Aorta (tissue), 5 donors: ENCODE results near the gene DPEP2. TPM values are rescaled to one million over a fixed set of nuclear protein-coding genes. Genes with fewer than 3 reads are reported as not detected.

ENCODE experiments used
- ATAC-seq: fragments of 200-7000 bp; cut with Tn5 transposase; one replicate; pipeline ENCODE4 v1.9.1; 2022; ENCODE audit warnings: moderate library complexity; ENCODE audit not compliant: low FRiP score
- DNase-seq, 2 donors: peaks; one replicate each; pipeline ENCODE4 v3.0.0-alpha.2; 2020
- H3K27ac ChIP-seq, 2 donors: one replicate each; pipeline ENCODE4 v1.5.1; 2013; ENCODE audit warnings: low read length in 2 of 2, mild to moderate bottlenecking in 2 of 2, moderate library complexity in 2 of 2, control low read depth in 1 of 2, inconsistent platforms in 1 of 2, low read depth in 1 of 2
- H3K27me3 ChIP-seq, 2 donors: one replicate each; pipeline ENCODE4 v1.6.1; 2013; ENCODE audit warnings: control low read depth in 1 of 2, low read length in 1 of 2, mild to moderate bottlenecking in 1 of 2, moderate library complexity in 1 of 2; ENCODE audit not compliant: insufficient read depth in 2 of 2, control insufficient read depth in 1 of 2
- H3K36me3 ChIP-seq, 2 donors: one replicate each; pipeline ENCODE4 v1.6.1; 2013; ENCODE audit warnings: control low read depth in 1 of 2, low read length in 1 of 2, mild to moderate bottlenecking in 1 of 2; ENCODE audit not compliant: insufficient read depth in 2 of 2, control insufficient read depth in 1 of 2
- H3K4me1 ChIP-seq, 2 donors: one replicate each; pipeline ENCODE4 v1.6.1; 2013; ENCODE audit warnings: low read length in 2 of 2, control low read depth in 1 of 2, mild to moderate bottlenecking in 1 of 2, moderate library complexity in 1 of 2; ENCODE audit not compliant: insufficient read depth in 2 of 2, control insufficient read depth in 1 of 2
- H3K4me3 ChIP-seq, 2 donors: one replicate each; pipeline ENCODE4 v1.5.1; 2013; ENCODE audit warnings: low read length in 2 of 2, control low read depth in 1 of 2, mild to moderate bottlenecking in 1 of 2
- H3K9me3 ChIP-seq: one replicate; pipeline ENCODE4 v1.6.1; 2013; ENCODE audit warnings: mild to moderate bottlenecking, low read length; ENCODE audit not compliant: control insufficient read depth
- WGBS, 2 donors: extraction: QIAGEN DNeasy Blood & Tissue Kit; methylation state at CpG; one replicate each; pipeline ENCODE4 v1.1.7; 2013; 5-methylcytosine and 5-hydroxymethylcytosine counted together
- intact Hi-C, 2 donors: fragments of 100-400 bp; cut with DNase I; formaldehyde crosslinking; loops; one replicate each; pipeline versions ENCODE4 v1.14.2 to v1.15.0; 2022
- polyA plus RNA-seq, 2 donors: library from polyadenylated mRNA; stranded (reverse); fragments of 200-250 nt; gene quantifications; one replicate each; pipeline ENCODE4 v1.2.3, GENCODE V29; 2013
- total RNA-seq, 2 donors: library from RNA; stranded (reverse); fragmentation: NEBNext Ultra II Directional; extraction: Animal tissue kit (Norgen Biotek cat#: 25700); gene quantifications; one replicate each; pipeline ENCODE4 v1.2.1, GENCODE V29; 2021
- donor health status: healthy with polysubstance abuse.
- donor health status: Bipolar disorder and iron deficiency.
- donor health status: DM: no; HTN: no; CAD: no.
- donor health status: DM: no; HTN: no; CAD: no.
- donor health status: DM: yes; HTN: yes; CAD: no.

DPEP2 gene
- total and polyA plus RNA-seq, 4 donors: 1.0 to 10.4 (median 1.9) TPM

DNA sequence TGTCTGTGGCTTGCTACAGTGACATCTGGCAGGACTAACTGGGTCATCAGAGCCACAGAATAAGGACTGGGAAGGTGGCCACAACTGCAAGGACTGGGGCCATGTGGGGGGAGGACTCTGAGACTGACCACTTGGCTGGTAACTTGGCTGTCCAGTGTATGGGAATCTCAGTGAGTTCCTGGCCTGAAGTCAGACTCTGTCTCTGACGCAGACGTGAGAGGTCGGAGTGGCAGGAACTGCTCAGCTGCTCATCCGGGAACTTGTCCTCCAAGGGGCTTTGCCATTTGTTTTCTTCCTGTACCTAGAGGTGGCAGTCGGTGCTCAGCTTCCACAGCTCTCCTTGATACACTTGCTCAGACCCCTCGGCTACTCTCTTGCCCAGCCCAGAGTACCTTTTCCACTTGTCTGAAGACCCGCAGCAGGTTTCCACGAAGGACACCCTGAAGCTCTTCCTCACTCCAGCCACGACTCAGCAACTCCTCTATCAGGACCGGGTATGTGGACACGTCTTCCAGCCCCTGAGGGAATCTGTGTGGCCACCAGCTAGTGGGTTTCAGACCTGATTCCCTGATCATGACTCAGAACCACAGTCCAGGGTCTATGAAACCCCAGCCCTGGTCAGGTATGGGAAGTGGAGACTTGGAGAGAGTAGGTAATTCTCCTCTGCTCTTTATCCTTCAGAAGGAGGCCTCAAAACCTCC is 11.7 kb downstream of the DPEP2 start:
- DNase-seq (no peak), ATAC-seq (no peak)
- H3K36me3 ChIP-seq: no peaks in the 10 kb centered on the region
- WGBS, 2 donors: 73 to 77% methylated on average over 11 of the region's 11 CpGs
- H3K27me3 ChIP-seq: no peaks in the 10 kb centered on the region
- intact Hi-C loops: no loop called here
- H3K9me3 ChIP-seq: no peaks in the 10 kb centered on the region
- no peak overlapping the region for H3K4me3 ChIP-seq
- no peak overlapping the region for H3K27ac ChIP-seq
- no peaks in the 10 kb centered on the region for H3K4me1 ChIP-seq

DNA sequence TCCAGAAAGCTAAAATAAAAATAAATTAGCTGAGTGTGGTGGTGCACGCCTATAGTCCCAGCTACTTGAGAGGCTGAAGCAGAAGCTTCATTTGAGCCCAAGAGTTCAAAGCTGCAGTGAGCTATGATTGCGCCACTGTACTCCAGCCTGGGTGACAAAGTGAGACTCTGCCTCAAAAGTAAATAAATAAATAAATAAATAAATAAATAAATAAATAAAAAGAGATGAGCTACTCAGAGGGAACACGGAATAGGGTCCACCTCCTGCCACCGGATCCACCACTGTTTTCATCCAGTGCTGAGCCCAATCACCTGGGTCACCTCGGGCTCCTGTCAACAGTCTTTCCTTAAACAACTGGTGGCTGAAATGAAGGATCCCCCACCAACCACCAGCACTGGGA is 12.3 kb downstream of the DPEP2 start:
- Histone ChIP-seq H3K4me3 (no peak overlapping the region), H3K9me3 (no peaks in the 10 kb centered on the region), H3K27ac (no peak overlapping the region), H3K4me1 (no peaks in the 10 kb centered on the region), H3K27me3 (no peaks in the 10 kb centered on the region), H3K36me3 (no peaks in the 10 kb centered on the region)
- intact Hi-C loops: no loop called here
- WGBS, 2 donors: 87 to 90% methylated on average over 5 of the region's 5 CpGs
- ATAC-seq (no peak), DNase-seq (no peak)

DNA sequence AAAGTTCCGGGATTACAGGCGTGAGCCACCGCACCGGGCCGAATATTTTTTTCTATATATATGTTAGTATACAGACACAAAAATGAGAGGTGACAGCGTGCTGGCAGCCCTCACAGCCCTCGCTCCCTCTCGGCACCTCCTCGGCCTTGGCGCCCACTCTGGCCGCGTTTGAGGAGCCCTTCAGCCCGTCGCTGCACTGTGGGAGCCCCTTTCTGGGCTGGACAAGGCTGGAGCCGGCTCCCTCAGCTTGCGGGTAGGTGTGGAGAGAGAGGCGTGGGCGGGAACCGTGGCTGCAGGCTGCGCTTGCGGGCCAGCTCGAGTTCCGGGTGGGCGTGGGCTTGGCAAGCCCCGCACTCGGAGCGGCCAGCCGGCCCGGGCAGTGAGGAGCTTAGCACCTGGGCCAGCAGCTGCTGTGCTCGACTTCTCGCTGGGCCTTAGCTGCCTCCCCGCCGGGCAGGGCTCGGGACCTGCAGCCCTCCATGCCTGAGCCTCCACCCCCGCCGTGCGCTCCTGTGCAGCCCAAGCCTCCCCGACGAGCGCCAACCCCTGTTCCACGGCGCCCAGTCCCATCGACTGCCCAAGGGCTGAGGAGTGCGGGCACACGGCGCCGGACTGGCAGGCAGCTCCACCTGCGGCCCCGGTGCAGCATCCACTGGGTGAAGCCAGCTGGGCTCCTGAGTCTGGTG is 17.1 kb downstream of the DPEP2 start:
- WGBS, 2 donors: 94 to 95% methylated on average over 49 of the region's 49 CpGs
- intact Hi-C loops: no loop called here

DNA sequence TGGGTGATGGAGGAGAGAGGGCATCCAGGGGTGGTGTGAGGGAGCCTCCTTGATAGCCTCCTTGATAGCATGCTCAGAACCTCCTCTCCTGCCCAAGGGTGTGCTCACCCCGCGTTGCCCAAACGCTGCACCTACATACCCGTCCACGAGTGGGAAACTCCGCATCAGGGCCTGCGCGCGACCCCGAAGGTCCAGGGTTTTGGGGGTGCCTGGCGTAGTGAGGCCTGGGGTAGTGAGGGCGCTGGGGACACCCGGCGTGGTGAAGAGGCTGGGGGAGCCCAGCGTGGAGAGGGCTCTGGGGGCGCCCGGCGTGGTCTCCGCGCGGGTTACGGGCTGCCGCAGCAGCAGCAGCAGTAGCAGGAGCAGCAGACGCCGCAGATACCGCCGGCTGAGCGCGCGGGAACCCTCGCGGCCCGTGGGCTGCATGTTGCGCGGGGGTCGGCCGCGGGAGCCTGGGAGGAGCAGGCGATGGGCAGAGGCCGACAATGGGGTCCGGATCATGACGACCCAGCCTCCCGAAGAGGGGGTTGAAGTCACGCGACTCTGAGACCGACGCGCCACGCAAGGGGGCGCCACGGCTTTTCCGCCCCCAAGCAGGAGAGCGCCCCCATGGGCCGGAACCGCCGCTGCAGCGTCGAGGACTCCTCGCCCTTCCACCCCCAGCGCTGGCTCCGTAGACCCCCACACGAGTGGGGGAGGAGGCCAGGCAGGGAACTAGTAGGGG is 19.2 kb downstream of the DPEP2 start, which contains the start of gene DPEP3:
Gene DPEP3, minus strand, starts transcription at position 545 of the 724 bp plus-strand sequence. Its CDS starts 119 bp downstream, at position 426.
- no peaks in the 10 kb centered on the region for H3K9me3 ChIP-seq
- no peaks in the 10 kb centered on the region for H3K4me1 ChIP-seq
- H3K27me3 ChIP-seq: no peaks in the 10 kb centered on the region
- H3K4me3 ChIP-seq: no peak within 1 kb of the TSS
- intact Hi-C loops: no loop called here
- no peak for ATAC-seq
- no peak for DNase-seq
- no peaks in the 10 kb centered on the region for H3K36me3 ChIP-seq
- WGBS, 2 donors: 54% methylated on average over 54 to 62 of the region's 62 CpGs
- H3K27ac ChIP-seq: no peak within 1 kb of the TSS

More for the DNA sequence above, 17.1 kb downstream of the DPEP2 start:
- Histone ChIP-seq H3K9me3 (no peaks in the 10 kb centered on the region), H3K27me3 (no peaks in the 10 kb centered on the region), H3K4me3 (no peak overlapping the region), H3K4me1 (no peaks in the 10 kb centered on the region), H3K27ac (no peak overlapping the region), H3K36me3 (no peaks in the 10 kb centered on the region)
- ATAC-seq (no peak), DNase-seq (no peak)

DNA sequence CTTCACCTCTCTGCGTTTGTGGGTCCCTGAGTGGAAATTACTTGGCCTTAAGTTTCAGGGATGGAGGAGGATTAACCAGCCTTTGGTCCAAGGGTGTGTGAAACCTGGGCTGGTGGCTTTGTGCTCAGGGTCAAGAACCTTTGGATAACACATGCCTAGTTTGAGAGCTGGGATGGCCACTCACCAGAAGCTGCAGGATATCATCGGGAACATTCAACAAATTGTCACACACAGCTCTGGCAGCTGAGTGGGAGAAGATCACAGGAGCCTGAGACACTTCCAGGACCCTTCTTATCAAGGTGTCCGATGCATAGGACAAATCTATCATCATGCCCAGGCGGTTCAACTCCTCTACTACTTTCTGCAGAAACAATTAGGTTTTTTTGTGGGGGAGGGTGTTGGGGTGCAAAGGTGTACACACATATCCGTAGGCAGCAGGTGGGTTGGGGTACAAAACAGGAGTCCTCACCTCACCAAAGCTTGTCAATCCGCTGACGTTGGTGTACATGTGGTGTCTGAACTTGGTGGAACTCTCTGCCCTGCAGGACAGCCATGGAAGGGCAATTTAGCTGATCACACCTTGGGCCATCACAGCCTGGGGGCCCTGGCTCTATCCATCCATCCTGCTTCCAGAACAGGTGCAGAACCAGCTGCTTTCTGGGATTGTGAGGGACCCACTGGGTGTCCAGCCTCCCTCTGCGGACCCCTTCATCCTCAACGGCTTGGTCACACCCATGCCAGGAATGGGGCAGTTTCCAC is 21.6 kb downstream of the DPEP2 start:
- DNase-seq: no peak
- ATAC-seq: no peak
- intact Hi-C loops: no loop called here
- H3K27me3 ChIP-seq: no peaks in the 10 kb centered on the region
- no peak overlapping the region for H3K4me3 ChIP-seq
- H3K36me3 ChIP-seq: no peaks in the 10 kb centered on the region
- H3K9me3 ChIP-seq: no peaks in the 10 kb centered on the region
- WGBS, 2 donors: 86% methylated on average over 9 of the region's 9 CpGs
- H3K27ac ChIP-seq: no peak overlapping the region
- H3K4me1 ChIP-seq: no peaks in the 10 kb centered on the region

DNA sequence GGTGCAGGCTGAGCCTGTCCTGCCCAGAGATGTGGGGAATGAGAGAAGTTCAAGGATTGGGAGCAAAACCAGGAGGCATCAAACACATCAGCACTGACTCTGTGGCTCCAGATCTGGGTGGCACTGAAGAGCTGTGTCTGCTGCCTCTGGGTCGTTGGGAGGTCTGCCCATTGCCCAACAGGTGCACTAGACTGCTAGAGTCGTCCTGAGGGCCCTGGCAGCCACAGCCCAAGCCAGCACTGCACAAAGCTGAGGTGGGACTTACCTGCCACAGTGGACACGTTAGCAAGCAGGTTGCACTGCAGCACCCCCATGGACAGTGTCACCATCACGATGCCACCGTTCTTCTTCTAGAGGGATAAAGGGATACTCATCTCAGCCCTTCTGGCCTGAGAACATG is 22.3 kb downstream of the DPEP2 start:
- DNase-seq (no peak), ATAC-seq (no peak)
- WGBS, 2 donors: 70 to 73% methylated on average over 5 of the region's 5 CpGs
- H3K36me3 ChIP-seq: no peaks in the 10 kb centered on the region
- H3K27ac ChIP-seq: no peak overlapping the region
- H3K27me3 ChIP-seq: no peaks in the 10 kb centered on the region
- intact Hi-C loops: no loop called here
- no peaks in the 10 kb centered on the region for H3K9me3 ChIP-seq
- H3K4me3 ChIP-seq: no peak overlapping the region
- H3K4me1 ChIP-seq: no peaks in the 10 kb centered on the region

DNA sequence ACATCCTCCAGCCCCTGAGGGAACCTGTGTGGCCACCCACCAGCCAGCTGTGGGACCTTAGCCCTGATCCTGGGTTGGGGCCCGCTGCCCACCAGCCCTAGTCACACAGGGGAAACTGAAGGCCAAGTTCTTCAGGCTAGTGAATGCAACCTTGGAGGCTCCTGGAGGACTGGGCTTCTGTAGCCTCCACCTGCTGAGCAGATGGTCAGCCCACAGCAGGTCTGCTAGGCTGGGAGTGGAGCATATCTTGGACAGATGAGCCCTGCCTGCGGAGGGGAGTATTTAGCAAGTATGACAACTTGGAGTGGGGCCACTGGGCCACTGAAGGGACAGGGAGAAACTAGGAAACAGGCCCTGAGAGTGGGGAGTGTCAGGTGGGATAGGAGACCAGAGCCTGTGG is 23.1 kb downstream of the DPEP2 start:
- intact Hi-C loops: no loop called here
- no peak for DNase-seq
- H3K9me3 ChIP-seq: no peaks in the 10 kb centered on the region
- H3K4me1 ChIP-seq: no peaks in the 10 kb centered on the region
- no peaks in the 10 kb centered on the region for H3K27me3 ChIP-seq
- H3K27ac ChIP-seq: no peak overlapping the region
- no peaks in the 10 kb centered on the region for H3K36me3 ChIP-seq
- no peak overlapping the region for H3K4me3 ChIP-seq
- ATAC-seq: no peak
- 92 to 96% methylated on average over 2 of the region's 2 CpGs for WGBS, 2 donors

DNA sequence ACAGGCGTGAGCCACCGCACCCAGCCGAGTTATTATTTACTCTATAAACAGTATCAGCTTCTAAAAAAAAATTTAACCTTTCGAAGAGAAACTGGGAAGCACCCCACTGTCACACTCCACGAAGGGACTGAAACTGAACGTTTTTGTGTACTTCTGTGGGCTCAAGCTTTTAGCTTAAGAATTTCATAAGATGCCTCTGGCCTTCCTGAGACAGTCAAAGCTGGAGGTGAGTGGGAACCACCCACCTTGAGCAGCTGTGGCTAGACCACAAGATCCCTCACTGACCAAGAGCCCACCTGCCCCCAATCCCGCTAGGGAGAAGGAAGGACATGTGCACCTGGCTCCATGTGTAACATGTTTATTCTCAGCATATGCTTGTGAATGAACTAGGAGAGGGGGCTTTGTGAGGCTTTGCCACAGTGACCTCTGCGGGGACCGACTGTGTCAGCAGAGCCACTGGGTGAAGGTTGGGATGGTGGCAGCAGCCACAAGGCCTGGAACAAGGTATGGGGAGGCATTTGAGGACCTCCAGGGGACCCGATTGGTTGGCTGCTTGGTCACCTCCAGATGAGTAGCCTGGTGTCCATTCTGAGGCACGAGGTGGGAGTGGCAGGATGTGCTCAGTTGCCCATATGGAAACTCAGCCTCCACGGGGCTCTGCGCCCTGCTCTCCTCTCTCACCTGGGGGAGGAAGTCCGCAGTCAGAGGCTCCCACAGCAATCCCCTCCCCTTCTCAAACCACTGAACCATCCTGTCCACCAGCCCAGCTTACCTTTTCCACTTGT is 23.8 kb downstream of the DPEP2 start:
- Histone ChIP-seq H3K9me3 (no peaks in the 10 kb centered on the region), H3K27ac (no peak overlapping the region), H3K27me3 (no peaks in the 10 kb centered on the region), H3K4me1 (no peaks in the 10 kb centered on the region), H3K4me3 (no peak overlapping the region), H3K36me3 (no peaks in the 10 kb centered on the region)
- no peak for DNase-seq
- ATAC-seq: no peak
- intact Hi-C loops: no loop called here
- 76 to 82% methylated on average over 14 of the region's 14 CpGs for WGBS, 2 donors
